HG03565 (cell line): ENCODE data around the gene CCDC85B.

Source experiments
- ATAC-seq: cut with Tn5 transposase; IDR thresholded peaks from one replicate; pipeline ENCODE4 v1.9.1; 2021; ENCODE audit warnings: mild to moderate bottlenecking, moderate library complexity; ENCODE audit not compliant: unreplicated experiment

Gene CCDC85B

DNA sequence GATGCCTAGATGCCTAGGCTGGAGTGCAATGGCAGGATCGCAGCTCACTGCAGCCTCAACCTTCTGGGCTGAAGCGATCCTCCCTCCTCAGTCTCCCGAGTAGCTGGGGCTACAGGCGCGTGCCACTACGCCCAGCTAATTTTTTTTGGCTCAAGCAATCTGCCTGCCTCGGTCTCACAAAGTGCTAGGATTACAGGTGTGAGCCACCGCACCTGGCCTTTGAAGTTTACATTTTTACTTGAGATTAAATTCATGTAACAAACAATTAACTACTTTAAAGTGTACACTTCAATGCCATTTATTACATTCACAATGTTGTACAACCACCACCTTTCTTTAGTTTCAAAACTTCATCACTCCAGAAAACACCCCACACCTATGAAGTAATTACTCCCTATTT lies 13.2 kb downstream of the CCDC85B start:
- ATAC-seq = no peak

- no peak for ATAC-seq
Measured at GRCh38 chr11:65906602-65907001, 16.1 kb downstream of the CCDC85B start.

DNA sequence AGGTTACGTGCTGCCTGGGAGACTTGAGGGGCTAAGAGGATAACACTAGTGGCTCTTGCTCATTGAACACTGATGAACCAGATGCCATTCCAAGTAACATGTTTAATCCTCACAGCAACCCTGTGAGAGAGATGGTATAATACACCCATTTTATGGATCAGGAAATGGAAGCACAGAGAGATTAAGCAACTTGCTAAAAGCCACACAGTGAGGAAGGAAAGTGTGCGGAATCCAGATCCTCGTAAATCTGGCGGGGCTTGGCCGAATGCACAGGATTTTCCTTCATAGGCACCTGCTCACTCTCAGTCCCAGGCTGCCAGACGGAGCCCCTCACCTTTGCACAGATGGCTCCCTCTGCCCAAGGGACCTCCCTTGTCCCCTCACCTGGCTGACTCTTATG lies 17.4 kb downstream of the CCDC85B start:
- ATAC-seq = no peak

GRCh38 chr11:65911682-65912568 lies 21.5 kb downstream of the CCDC85B start:
- ATAC-seq = no peak

DNA sequence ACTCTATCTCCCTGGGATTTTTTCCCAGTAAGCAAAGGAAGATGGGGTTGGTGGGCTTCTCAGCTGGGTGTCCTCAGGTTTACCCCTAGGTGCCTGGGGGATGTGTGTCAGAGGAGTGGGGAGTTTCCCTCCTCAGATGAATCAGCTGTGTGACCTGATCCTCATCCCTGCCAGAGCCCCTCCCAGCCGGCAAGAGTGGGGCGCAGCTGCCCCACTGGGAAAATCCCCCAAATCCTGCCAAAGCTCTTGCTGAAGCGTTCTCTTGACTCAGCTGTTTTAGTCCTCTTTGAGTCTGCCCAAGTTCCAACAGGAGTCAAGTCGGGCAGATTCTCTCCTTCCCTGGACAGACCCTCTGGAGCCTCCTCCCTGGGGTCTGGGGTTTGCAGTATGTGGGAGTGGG lies 22.4 kb downstream of the CCDC85B start:
- ATAC-seq = no peak

DNA sequence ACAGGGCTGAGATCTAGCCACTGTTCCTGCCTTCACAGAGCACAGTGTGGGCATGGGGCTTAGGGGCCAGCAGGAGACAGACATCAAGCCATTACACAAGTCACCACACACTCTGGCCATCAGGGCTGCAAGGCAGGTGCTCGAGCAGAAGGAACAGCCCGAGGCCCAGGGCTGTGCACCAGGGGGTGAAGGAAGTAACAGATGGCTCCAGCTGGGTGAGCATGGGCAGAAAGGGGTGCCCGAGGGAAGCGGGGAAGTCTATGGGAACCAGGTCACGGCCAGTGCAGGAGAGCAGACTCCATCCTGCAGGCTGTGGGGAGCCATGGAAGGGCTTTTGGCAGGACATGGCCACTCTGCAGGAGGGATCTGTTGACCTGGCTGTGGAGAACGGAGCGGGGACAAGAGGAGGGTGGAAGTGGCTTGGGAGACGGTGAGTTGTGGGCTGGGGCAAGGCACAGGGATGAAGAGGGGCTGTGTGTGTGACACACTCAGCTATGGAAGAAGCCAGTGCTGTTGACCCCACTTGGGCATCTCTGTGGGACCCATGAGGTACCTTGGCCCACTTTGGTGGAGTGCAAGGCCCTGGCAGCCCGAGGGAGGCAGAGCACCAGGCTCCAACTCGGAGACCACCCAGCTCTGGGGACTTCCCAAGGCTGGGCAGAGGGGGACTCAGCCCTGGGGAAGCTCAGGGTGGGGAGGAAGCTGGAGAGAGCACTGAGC lies 24.8 kb downstream of the CCDC85B start:
- ATAC-seq = no peak

DNA sequence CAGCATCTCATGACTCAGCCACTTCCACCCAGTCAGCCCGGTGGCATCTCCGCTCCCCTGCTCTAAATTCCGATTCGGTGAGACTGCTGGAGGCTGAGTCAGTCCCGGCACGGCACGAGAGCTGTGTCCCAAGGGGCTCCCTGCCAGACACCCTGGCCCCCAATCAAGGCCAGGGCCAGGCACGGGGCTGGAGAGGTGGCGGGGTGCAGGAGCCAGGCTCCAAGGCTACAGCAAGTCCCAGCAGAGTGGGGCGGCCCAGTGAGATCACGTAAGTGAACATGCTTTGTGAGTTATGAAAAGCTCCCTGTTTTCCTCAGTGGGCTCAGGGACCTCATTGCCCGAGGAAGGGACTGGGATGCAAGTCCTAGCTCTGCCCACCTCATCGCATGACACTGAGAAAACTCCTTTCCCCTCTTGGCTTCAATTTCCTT lies 25.4 kb downstream of the CCDC85B start:
- no peak for ATAC-seq

- ATAC-seq = no peak
Measured at GRCh38 chr11:65916391-65916790, 25.9 kb downstream of the CCDC85B start.

- ATAC-seq = no peak
Measured at GRCh38 chr11:65917077-65917433, 26.6 kb downstream of the CCDC85B start.

GRCh38 chr11:65917434-65918210 lies 27.1 kb downstream of the CCDC85B start:
- ATAC-seq = no peak

DNA sequence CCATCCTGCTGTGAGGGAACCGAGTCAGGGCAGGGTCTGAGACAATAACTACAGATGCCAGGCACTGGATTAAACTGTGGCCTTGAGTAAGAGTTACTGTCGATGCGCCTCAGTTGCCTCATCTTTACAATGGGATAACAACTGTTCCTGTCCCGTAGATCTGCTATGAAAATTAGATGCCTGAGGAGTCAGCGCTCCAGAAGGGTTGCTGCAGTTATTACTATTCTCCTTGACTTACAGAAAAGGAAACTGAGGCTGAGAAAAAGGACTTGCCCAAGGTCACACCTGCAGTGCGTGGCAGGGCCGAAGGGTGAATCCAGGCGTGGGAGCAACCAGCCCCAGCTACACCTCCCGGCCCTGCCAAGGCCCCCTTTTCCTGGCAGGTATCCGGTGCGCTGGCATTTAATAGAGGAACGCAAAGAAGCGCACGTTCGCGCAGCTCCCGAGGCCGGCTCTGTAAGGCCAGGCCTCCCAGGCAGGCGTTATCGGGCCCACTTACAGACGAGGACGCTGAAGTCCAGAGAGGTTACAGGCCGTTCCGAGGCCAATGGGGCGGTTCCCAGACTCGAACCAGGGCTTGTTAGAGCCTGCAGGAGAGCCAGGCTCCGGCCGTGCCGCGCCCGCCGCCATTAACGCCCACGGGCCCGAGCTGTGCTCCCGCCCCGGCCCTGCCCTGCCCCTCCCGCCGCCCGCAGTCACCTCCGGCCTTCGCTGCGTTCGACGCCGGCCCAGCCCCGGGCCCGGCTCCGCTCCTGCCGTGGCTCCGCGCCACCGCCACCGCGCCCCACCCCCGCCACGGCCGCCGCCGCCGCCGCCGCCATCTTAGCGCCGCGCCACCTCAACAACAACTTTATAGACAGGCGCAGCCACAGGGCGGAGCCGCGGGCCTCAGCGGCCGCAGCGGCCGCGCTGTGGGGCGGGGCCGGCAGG lies 28.0 kb downstream of the CCDC85B start, which contains the start of gene C11orf68:
Gene C11orf68, minus strand, starts transcription at position 852 of the 930 bp plus-strand sequence. Its CDS starts 31 bp downstream, at position 821.
- ATAC-seq = peak; percentile 32

GRCh38 chr11:65919141-65919572 lies 28.7 kb downstream of the CCDC85B start, which contains the start of gene DRAP1:
Gene DRAP1, plus strand, starts transcription at chr11:65919426. Its CDS starts 76 bp downstream, at chr11:65919502.
- peak; percentile 66 for ATAC-seq

- ATAC-seq = peak; percentile 24
Measured at GRCh38 chr11:65919573-65920371, 29.3 kb downstream of the CCDC85B start.

DNA sequence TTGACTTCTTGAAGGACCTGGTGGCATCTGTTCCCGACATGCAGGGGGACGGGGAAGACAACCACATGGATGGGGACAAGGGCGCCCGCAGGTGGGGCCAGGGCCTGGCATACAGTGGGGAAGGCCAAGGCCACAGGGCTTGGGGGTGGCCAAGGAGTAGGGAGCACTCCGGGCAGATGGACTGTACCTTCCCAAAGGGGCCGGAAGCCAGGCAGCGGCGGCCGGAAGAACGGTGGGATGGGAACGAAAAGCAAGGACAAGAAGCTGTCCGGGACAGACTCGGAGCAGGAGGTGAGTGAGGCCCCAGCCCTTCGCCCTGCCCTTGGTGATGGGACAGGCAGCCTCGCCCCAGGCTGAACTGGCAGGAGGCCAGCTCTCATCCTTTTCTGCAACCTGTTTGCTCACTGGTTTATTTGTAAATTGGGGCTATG lies 29.9 kb downstream of the CCDC85B start:
- no peak for ATAC-seq

- ATAC-seq = no peak
Measured at GRCh38 chr11:65921033-65921555, 30.6 kb downstream of the CCDC85B start.

DNA sequence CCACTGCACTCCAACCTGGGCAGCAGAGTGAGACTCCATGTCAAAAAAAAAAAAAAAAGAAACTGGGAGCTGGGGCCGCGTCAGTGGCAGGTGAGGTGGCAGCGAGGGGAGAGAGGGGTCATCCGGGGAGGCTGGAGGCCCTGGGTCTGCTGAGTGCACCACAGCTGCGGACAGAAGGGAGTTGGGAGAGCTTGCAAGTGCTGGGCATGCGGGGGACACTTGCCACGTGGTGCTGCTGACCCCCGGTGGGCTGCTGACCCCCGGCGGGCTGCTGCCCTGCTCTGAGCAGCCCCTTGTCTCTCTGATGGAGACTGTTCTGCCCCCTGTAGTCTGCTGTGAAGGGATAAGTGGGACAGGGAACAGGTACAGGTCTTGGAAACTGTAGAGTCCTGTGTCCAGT lies 31.4 kb downstream of the CCDC85B start:
- ATAC-seq = no peak

DNA sequence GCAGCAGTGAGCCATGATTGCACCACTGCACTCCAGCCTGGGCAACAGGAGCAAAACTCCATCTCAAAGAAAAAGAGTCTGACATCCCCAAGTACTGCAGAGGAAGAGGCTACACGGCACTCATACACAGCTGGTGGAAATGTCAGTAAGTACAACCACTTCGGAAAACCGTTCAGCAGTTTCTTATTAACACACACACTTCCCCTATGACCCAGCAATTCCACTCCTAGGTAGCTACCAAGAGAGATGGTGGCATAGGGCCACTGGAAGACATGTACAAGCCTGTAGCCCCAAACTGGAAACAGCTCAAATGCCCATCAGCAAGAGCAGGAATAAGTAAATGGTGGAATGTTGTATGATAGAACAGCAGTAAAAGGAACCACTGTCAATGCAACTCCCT lies 32.1 kb downstream of the CCDC85B start:
- ATAC-seq = no peak

GRCh38 chr11:65925397-65925796 lies 34.9 kb downstream of the CCDC85B start:
- no peak for ATAC-seq

GRCh38 chr11:65927904-65928397 lies 37.5 kb downstream of the CCDC85B start:
- no peak for ATAC-seq
